ENCODE data around the gene ABTB1.
"Not testable (repeated sequence)": the region's sequence is repeated elsewhere in the genome, so short reads cannot be mapped to it uniquely, and the experiment has no call there.

Gene ABTB1

GRCh38 chr3:127673191-127674100 is 694 bp downstream of the ABTB1 start:
- no peak for DNase-seq

- DNase-seq = no peak
Observed at GRCh38 chr3:127674101-127674721, 1.5 kb downstream of the ABTB1 start.

- DNase-seq = no peak
Observed at GRCh38 chr3:127674790-127675189, 2.0 kb downstream of the ABTB1 start.

GRCh38 chr3:127675651-127676391 is 3.1 kb downstream of the ABTB1 start:
- DNase-seq = no peak

GRCh38 chr3:127676456-127676855 is 3.7 kb downstream of the ABTB1 start:
- DNase-seq = no peak

GRCh38 chr3:127676921-127677351 is 4.2 kb downstream of the ABTB1 start:
- DNase-seq = no peak

GRCh38 chr3:127677541-127678314 is 5.0 kb downstream of the ABTB1 start:
- DNase-seq = no peak

- DNase-seq = no peak
Observed at GRCh38 chr3:127678315-127678599, 5.5 kb downstream of the ABTB1 start.

GRCh38 chr3:127678611-127679533 is 6.1 kb downstream of the ABTB1 start:
- no peak for DNase-seq

GRCh38 chr3:127679534-127680145 is 6.9 kb downstream of the ABTB1 start:
- DNase-seq = no peak

- DNase-seq = no peak
Observed at GRCh38 chr3:127680146-127680661, 7.5 kb downstream of the ABTB1 start.

GRCh38 chr3:127680798-127681221 is 8.1 kb downstream of the ABTB1 start:
- no peak for DNase-seq

- DNase-seq = not testable (repeated sequence)
Observed at GRCh38 chr3:127682175-127682554, 9.4 kb downstream of the ABTB1 start.

- DNase-seq = no peak
Observed at GRCh38 chr3:127682561-127682960, 9.8 kb downstream of the ABTB1 start.

- no peak for DNase-seq
Observed at GRCh38 chr3:127684871-127685707, 12.3 kb downstream of the ABTB1 start.

- no peak for DNase-seq
Observed at GRCh38 chr3:127685708-127686511, 13.2 kb downstream of the ABTB1 start.

GRCh38 chr3:127686512-127686894 is 13.8 kb downstream of the ABTB1 start:
- no peak for DNase-seq

GRCh38 chr3:127687228-127687737 is 14.5 kb downstream of the ABTB1 start:
- DNase-seq = no peak

GRCh38 chr3:127688022-127688415 is 15.3 kb downstream of the ABTB1 start:
- no peak for DNase-seq

Measured in NCI-H510A (cell line).